Stimulated activated CD4-positive, alpha-beta T cell treated with anti-CD3 and anti-CD28 coated beads, TNF-alpha, amount 100 ng/mL, for 48 hours (primary cell): ENCODE measurements around the gene OR4E1.
"Not testable (repeated sequence)": the region's sequence is repeated elsewhere in the genome, so short reads cannot be mapped to it uniquely, and the experiment has no call there.

Experiments used
- DNase-seq, 3 donors: peaks; one replicate each; pipeline ENCODE4 v3.0.0-alpha.2; 2020; ENCODE audit warnings: low read depth in 3 of 3

OR4E1 gene

GRCh38 chr14:21653331-21653885 lies 20.2 kb downstream of the OR4E1 start, which contains the start of gene OR4E2:
Gene OR4E2 (plus strand): TSS chr14:21653835. CDS start chr14:21665083, 11,248 bp downstream.
- DNase-seq, result no peak

GRCh38 chr14:21652209-21652808 lies 21.3 kb downstream of the OR4E1 start:
- no peak for DNase-seq

GRCh38 chr14:21647380-21647779 lies 26.2 kb downstream of the OR4E1 start:
- DNase-seq, result no peak

GRCh38 chr14:21643407-21643806 lies 30.2 kb downstream of the OR4E1 start:
- no peak for DNase-seq

- DNase-seq, result no peak
These were observed 30.9 kb downstream of the OR4E1 start for GRCh38 chr14:21642683-21643082.

- no peak for DNase-seq
These were observed 38.8 kb downstream of the OR4E1 start, which contains the start of gene OR10G2 for GRCh38 chr14:21634840-21635239. Gene OR10G2 (minus strand): TSS chr14:21634940. CDS start chr14:21634842, 98 bp downstream.

- DNase-seq, result no peak
These were observed 42.5 kb downstream of the OR4E1 start for GRCh38 chr14:21631084-21631483.

GRCh38 chr14:21630503-21630902 lies 43.1 kb downstream of the OR4E1 start:
- DNase-seq, result not testable (repeated sequence)

GRCh38 chr14:21626491-21627230 lies 47.0 kb downstream of the OR4E1 start:
- no peak for DNase-seq
